RWPE1 (cell line): ENCODE data around the gene MIEF2.

ENCODE experiments used
- CTCF ChIA-PET: fragments of 350-600 bp; sonication (Branson Sonifier 250); formaldehyde crosslinking; extraction: SDS; loops from one replicate; lab custom pipeline; 2021; lab: Yijun Ruan, JAX
- POLR2A ChIA-PET: fragments of 400-600 bp; formaldehyde crosslinking; extraction: SDS; loops from one replicate; lab custom pipeline; 2020; ENCODE audit warnings: antibody characterized with exemption; ENCODE audit not compliant: low non-redundant PET; lab: Yijun Ruan, JAX
- DNase-seq: peaks from one replicate; pipeline ENCODE4 v3.0.0; 2012; ENCODE audit warnings: low spot score
- H3K27ac ChIP-seq: fragments of 450-650 bp; 2 replicates; pipeline ENCODE4 v1.5.1; 2017
- CTCF ChIP-seq: fragments of 450-650 bp; conservative IDR thresholded peaks from 2 replicates; pipeline ENCODE4 v1.5.1; 2017; ENCODE audit warnings: low read depth, mild to moderate bottlenecking

MIEF2 gene

GRCh38 chr17:18315961-18316360 lies 55.5 kb downstream of the MIEF2 start:
- no peak for TF ChIP-seq CTCF
- ChIA-PET POLR2A (no interaction called here), CTCF (no interaction called here)
- DNase-seq = no peak
- peak overlapping the region; percentile 87 for H3K27ac ChIP-seq
